RWPE2 (cell line): ENCODE data around the gene EMX1.

Source experiments
- ATAC-seq: fragments of 200-7000 bp; cut with Tn5 transposase; 3 replicates; pipeline ENCODE4 v1.9.1; 2021; ENCODE audit warnings: low read depth
- DNase-seq: peaks from one replicate; pipeline ENCODE4 v3.0.0-alpha.2; 2020; ENCODE audit warnings: low spot score
- H3K27ac ChIP-seq: fragments of 450-650 bp; 2 replicates; pipeline ENCODE4 v1.5.1; 2017; ENCODE audit warnings: mild to moderate bottlenecking; ENCODE audit not compliant: poor library complexity, severe bottlenecking
- H3K27me3 ChIP-seq: fragments of 250-450 bp; sonication (Bioruptor Pico); 2 replicates; pipeline ENCODE4 v1.5.1; 2021; ENCODE audit warnings: mild to moderate bottlenecking, moderate library complexity; ENCODE audit not compliant: insufficient read depth, poor library complexity, severe bottlenecking
- H3K36me3 ChIP-seq: fragments of 250-450 bp; sonication (Bioruptor Pico); 2 replicates; pipeline ENCODE4 v1.5.1; 2020; ENCODE audit warnings: low read depth, mild to moderate bottlenecking, moderate library complexity
- H3K4me1 ChIP-seq: fragments of 250-450 bp; sonication (Bioruptor Pico); 2 replicates; pipeline ENCODE4 v1.5.1; 2021; ENCODE audit warnings: mild to moderate bottlenecking, moderate library complexity; ENCODE audit not compliant: insufficient read depth, poor library complexity, severe bottlenecking
- H3K4me3 ChIP-seq: fragments of 250-450 bp; sonication (Bioruptor Pico); 2 replicates; pipeline ENCODE4 v1.5.1; 2021; ENCODE audit warnings: mild to moderate bottlenecking, moderate library complexity; ENCODE audit not compliant: severe bottlenecking
- H3K9me3 ChIP-seq: fragments of 250-450 bp; sonication (Bioruptor Pico); 2 replicates; pipeline ENCODE4 v1.5.1; 2021; ENCODE audit warnings: mild to moderate bottlenecking, moderate library complexity; ENCODE audit not compliant: severe bottlenecking
- TF ChIP-seq, protein P1 (sequence below): fragments of 450-650 bp; IDR thresholded peaks from one replicate; pipeline ENCODE4 v1.5.1; 2017; ENCODE audit warnings: mild to moderate bottlenecking, moderate library complexity; ENCODE audit not compliant: poor library complexity, severe bottlenecking

EMX1 gene

DNA sequence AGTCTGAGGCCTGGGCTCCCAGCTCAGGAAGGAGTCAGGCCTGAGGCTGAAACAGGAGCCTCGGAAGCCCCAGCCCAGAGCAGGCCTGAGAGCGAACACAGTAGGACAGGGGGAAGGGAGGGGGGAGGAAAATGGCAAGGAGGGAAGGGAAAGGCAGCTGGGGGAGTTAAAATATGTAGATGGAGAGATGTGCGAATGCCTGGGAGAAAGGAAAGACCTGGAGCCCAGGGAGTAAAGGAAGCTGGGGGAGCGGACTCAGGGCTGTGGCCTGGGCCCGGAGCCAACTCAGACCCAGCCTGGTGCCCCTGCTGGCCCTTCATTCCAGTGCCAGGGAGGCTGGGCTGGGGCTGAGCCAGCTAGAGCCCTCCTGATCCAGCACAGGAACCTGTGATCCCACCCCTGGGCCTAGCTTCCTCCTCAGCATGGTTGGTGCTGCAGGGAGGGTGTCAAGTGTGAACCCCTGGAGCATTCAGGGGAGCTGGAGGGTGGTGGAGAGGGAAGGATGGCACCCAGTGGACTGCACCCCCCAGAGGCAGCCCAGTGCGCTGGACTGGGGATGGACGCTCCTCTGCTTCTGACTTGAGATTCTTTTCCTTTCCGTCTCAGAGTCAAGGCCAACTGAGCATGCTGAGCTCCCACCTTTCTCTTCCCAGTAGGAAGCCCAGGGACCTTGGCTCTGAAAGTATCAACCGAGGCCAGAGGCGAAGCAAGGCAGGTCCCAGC is 46.3 kb downstream of the EMX1 start:
- DNase-seq (no peak), ATAC-seq (no peak)
- no peak overlapping the region for H3K27ac ChIP-seq
- H3K4me1 ChIP-seq = no peaks in the 10 kb centered on the region
- no peaks in the 10 kb centered on the region for H3K9me3 ChIP-seq
- TF ChIP-seq, protein P1, sequence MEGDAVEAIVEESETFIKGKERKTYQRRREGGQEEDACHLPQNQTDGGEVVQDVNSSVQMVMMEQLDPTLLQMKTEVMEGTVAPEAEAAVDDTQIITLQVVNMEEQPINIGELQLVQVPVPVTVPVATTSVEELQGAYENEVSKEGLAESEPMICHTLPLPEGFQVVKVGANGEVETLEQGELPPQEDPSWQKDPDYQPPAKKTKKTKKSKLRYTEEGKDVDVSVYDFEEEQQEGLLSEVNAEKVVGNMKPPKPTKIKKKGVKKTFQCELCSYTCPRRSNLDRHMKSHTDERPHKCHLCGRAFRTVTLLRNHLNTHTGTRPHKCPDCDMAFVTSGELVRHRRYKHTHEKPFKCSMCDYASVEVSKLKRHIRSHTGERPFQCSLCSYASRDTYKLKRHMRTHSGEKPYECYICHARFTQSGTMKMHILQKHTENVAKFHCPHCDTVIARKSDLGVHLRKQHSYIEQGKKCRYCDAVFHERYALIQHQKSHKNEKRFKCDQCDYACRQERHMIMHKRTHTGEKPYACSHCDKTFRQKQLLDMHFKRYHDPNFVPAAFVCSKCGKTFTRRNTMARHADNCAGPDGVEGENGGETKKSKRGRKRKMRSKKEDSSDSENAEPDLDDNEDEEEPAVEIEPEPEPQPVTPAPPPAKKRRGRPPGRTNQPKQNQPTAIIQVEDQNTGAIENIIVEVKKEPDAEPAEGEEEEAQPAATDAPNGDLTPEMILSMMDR = no peak
- no peaks in the 10 kb centered on the region for H3K36me3 ChIP-seq
- no peak overlapping the region for H3K4me3 ChIP-seq
- no peaks in the 10 kb centered on the region for H3K27me3 ChIP-seq

DNA sequence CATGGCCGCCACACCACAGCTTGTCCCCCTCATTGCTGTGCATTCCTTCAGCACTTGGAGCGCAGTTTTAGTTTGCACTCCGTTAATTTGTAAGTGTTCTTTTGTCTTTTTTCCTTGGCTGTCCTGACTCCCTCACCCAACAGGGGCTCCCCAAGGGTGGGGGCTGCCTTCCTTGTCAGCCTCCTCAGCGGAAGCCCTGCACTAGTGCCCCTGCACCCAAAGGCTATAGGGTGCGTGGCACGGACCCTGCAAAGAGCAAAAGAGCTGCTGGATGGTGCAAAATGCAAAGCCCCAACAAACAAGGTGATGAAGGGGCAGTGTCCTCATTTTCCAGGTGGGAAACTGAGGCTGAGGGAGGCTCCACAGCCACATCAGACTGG is 46.8 kb downstream of the EMX1 start:
- H3K4me1 ChIP-seq = no peaks in the 10 kb centered on the region
- no peaks in the 10 kb centered on the region for H3K9me3 ChIP-seq
- H3K27ac ChIP-seq = no peak overlapping the region
- ATAC-seq = no peak
- no peak overlapping the region for H3K4me3 ChIP-seq
- no peaks in the 10 kb centered on the region for H3K36me3 ChIP-seq
- no peaks in the 10 kb centered on the region for H3K27me3 ChIP-seq
- TF ChIP-seq, protein P1 = no peak
- no peak for DNase-seq

DNA sequence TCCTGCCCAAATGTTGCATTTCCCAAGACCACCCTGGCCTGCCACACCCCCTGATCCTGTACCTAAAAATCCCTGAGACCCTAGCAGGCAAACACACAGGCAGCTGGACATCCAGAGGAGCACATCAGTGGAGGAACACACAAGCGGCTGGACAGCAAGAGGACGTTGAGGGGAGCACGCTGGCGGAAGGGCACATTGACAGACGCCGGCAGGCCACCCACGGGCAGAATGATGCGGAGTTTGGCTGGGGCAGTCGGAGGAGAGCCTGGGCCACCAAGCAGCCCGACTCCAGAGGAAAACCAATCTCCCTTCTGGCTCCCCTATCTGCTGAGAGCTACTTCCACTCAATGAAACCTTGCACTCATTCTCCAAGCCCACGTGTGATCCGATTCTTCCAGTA is 47.7 kb downstream of the EMX1 start:
- Histone ChIP-seq H3K36me3 (no peaks in the 10 kb centered on the region), H3K27ac (no peak overlapping the region), H3K4me1 (no peaks in the 10 kb centered on the region), H3K9me3 (no peaks in the 10 kb centered on the region), H3K4me3 (no peak overlapping the region), H3K27me3 (no peaks in the 10 kb centered on the region)
- TF ChIP-seq, protein P1 = no peak
- no peak for DNase-seq
- ATAC-seq = no peak

DNA sequence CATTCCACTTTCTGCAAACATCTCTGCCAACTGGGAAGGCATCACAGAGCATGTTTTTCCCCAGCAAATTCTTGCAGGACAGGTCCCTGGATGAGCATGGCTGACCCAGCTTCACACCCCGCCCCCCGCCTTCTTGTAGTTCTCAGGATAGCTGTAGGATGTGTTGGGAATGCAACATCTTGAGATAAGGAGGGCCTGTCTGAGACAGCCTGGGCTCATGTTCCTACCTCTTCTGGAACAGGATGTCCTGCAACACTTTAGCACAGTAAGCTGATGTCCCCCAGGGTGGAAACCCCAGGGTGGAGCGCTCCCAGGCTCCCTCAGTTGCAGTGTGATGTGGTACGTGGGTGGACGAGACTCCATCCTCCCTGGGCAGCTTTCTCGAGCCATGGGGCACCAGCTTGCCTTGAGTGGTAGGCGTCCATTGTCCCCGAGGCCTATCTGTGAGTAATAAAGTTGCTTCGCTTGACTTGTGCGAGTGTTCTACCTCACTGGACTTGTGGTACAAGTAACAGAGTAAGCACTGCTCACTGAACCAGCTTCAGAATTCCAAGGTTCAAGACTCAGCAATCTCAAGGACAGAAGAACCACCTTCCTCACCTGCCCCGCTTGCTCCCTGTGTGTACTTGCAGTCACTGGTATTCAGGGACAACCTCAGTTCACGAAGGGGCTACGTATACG is 48.6 kb downstream of the EMX1 start:
- H3K36me3 ChIP-seq = no peaks in the 10 kb centered on the region
- H3K27me3 ChIP-seq = no peaks in the 10 kb centered on the region
- TF ChIP-seq, protein P1 = no peak
- no peak for DNase-seq
- no peak overlapping the region for H3K4me3 ChIP-seq
- no peaks in the 10 kb centered on the region for H3K4me1 ChIP-seq
- ATAC-seq = no peak
- H3K9me3 ChIP-seq = no peaks in the 10 kb centered on the region
- no peak overlapping the region for H3K27ac ChIP-seq

DNA sequence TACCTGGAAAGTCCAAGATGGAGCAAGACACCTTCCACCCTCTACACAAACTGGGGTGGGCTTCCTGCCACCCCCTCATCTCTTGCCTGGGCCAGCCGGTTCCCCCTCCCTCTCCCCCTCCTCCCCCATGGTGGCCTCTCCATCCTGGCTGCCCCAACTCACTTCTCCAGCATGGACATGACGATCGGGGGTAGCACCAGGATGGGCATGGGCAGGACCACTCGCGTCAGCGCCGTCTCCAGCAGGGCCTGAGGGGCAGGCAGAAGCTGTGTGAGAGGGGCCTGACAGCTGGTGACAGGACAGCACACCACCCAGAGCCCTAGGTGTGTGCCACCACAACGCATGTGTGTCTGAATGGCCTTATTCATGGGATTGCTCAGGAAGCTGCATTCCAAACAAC is 51.0 kb downstream of the EMX1 start:
- DNase-seq (no peak), ATAC-seq (no peak)
- TF ChIP-seq, protein P1 = no peak
- no peaks in the 10 kb centered on the region for H3K27me3 ChIP-seq
- no peaks in the 10 kb centered on the region for H3K36me3 ChIP-seq
- H3K4me1 ChIP-seq = no peaks in the 10 kb centered on the region
- H3K27ac ChIP-seq = no peak overlapping the region
- H3K4me3 ChIP-seq = no peak overlapping the region
- no peaks in the 10 kb centered on the region for H3K9me3 ChIP-seq
